ENCODE measurements around the gene ADAMTS14. TPM values are rescaled to one million over a fixed set of nuclear protein-coding genes. Genes with fewer than 3 reads are reported as not detected.

Gene ADAMTS14
- polyA plus RNA-seq, 1 donor, result 1.1 TPM

Other genes starting within 250 kb of the ADAMTS14 start
- 0.67 TPM for gene NODAL, start 230.8 kb upstream of the ADAMTS14 start, polyA plus RNA-seq (ENCODE audit: insufficient read length)
- 10.1 TPM for gene PALD1, start 193.7 kb upstream of the ADAMTS14 start, polyA plus RNA-seq (ENCODE audit: insufficient read length)
- 0.20 TPM for gene PRF1, start 69.8 kb upstream of the ADAMTS14 start, polyA plus RNA-seq (ENCODE audit: insufficient read length)
- not detected for gene TBATA, start 112.9 kb downstream of the ADAMTS14 start, polyA plus RNA-seq (ENCODE audit: insufficient read length)
- gene SGPL1, start 143.4 kb downstream of the ADAMTS14 start, polyA plus RNA-seq (ENCODE audit: insufficient read length), result 78.4 TPM
- 89.2 TPM for gene PCBD1, start 216.1 kb downstream of the ADAMTS14 start, polyA plus RNA-seq (ENCODE audit: insufficient read length)